HG03039 (cell line): Measurements from ENCODE around the gene USP7.
"Not testable (repeated sequence)": the region's sequence is repeated elsewhere in the genome, so short reads cannot be mapped to it uniquely, and the experiment has no call there.

Source experiments
- ATAC-seq: cut with Tn5 transposase; IDR thresholded peaks from one replicate; pipeline ENCODE4 v1.9.1; 2021; ENCODE audit warnings: mild to moderate bottlenecking, moderate library complexity; ENCODE audit not compliant: unreplicated experiment

The USP7 gene

GRCh38 chr16:8882725-8883377 lies 80.9 kb downstream of the USP7 start:
- ATAC-seq = no peak

- ATAC-seq = no peak
Observed at GRCh38 chr16:8882041-8882617, 81.6 kb downstream of the USP7 start, which contains the start of gene LITAFD. TSS of gene LITAFD (plus strand) at chr16:8882351. CDS start at chr16:8884356, 2,005 bp downstream.

- no peak for ATAC-seq
Observed at GRCh38 chr16:8880839-8881510, 82.7 kb downstream of the USP7 start.

DNA sequence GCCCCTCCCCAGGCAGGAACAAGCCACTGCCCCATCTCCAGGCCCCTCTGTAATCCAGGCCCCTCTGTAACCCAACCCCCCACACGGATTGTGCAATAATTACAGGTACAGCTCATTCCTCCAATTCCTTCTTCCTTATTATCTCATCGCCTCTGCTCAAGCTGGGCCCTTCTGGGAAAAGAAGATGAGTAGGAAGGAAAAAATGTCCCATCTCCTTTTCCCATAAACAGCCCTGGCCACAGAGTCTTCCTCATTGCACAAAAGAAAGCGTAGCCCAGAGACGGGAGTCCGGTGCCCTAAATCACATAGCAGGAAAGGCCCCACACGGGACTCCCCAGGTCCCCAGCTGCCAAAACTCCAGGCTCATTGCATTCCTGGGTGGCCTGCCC lies 85.2 kb downstream of the USP7 start:
- no peak for ATAC-seq

DNA sequence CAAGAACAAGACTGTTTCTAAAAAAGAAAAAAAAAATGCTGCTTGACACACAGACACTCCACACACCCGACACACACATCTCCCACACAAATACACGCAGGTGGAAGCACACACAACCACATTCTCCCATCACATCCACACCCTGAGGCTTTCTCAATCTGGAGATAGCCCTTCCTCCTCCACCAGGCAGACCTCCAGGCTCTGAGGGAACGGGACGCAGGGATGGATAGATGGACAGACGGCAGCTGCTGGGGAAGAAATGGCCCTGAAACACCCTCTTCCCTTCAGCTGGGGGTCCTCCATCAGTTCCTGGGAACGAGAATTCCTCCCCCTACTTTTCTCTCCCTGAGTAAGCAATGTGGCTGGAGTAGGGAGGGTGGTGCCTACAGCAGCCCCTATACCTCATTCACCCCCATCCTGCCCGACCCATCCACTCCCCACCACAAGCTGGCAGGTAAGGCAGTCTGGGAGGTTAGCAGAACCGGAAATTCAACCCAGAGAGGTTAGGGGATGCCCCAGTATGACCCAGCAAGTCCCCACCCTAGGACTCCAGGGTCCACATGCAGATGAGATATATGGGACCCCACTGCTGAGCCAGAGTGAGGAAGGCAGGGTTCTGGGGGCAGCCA lies 85.7 kb downstream of the USP7 start:
- ATAC-seq = no peak

DNA sequence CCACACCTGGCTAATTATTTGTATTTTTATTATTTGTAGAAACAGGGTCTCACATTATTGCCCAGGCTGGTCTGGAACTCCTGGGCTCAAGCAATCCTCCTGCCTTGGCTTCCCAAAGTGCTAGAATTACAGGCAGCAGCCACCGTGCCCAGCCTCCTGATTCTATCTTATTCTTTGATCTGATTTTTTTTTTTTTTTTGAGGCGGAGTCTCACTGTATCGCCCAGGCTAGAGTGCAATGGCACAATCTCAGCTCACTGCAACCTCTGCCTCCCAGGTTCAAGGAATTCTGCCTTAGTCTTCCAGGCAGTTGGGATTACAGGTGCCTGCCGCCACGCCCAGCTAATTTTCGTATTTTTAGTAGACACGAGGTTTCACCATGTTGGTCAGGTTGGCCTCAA lies 88.4 kb downstream of the USP7 start:
- ATAC-seq = not testable (repeated sequence)

DNA sequence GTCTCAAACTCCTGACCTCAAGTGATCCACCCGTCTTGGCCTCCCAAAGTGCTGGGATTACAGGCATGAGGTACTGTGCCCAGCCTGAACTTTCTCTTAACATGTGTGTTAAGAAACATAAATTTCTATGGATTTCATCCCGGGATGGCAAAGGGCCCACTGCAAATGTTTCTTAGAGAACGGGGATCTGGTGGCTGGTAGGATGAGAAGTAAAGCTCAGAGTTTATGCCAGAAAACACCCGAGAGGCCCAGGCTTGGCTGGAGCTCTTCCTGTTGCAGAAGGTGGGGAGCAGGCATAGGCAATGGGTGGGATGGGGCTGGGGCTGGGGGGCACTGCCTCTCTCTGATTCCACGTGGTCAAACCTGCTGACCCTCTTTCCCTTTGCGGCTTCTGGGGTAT lies 89.3 kb downstream of the USP7 start:
- no peak for ATAC-seq

- ATAC-seq = not testable (repeated sequence)
Observed at GRCh38 chr16:8873866-8874195, 89.9 kb downstream of the USP7 start.

DNA sequence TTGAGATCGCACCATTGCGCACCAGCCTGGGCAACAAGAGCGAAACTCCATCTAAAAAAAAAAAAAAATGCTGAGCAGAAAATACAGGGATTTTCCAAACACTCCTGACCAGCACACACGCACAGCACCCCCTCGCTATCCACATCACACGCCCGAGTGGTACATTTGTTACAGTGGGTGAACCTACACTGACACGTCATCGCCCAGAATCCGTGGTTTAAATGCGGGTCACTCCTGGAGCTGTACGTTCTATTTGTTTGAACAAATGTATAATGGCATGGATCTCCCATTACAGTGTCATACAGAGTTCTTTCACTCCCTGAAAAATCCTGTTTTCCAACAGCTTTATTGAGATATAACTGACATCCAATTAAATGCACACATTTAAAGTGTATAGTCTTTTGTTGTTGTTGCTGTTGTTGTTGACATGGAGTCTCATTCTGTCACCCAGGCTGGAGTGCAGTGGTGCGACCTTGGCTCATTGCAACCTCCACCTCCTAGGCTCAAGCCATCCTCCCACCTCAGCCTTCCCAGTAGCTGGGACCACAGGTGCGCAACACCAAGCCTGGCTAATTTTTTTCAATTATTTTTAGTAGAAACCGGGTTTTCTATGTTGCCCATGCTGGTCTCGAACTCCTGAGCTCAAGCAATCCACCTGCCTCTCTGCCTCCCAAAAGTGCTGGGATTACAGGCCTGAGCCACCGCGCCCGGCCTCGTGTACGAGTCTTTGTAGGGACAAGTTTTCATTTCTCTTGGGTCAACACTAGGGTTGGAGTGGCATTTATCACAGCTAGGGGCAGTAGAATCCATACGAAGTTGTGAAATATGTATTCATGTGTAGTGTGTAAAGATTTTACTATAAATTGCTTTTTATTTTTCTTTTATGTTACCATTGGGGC lies 90.5 kb downstream of the USP7 start:
- no peak for ATAC-seq

DNA sequence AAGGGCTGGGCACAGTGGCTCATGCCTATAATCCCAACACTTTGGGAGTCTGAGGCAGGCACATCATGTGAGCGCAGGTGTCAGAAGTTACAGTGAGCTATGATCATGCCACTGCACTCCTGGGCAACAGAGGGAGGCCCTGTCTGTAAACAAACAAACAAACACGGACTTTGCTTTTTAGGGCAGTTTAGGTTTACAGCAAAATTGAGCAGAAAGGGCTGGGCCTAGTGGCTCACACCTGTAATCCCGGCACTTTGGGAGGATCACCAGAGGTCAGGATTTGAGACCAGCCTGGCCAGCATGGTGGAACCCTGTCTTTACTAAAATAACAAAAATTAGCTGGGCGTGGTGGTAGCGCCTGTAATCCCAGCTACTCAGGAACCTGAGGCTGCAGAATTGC lies 91.6 kb downstream of the USP7 start:
- ATAC-seq = no peak

DNA sequence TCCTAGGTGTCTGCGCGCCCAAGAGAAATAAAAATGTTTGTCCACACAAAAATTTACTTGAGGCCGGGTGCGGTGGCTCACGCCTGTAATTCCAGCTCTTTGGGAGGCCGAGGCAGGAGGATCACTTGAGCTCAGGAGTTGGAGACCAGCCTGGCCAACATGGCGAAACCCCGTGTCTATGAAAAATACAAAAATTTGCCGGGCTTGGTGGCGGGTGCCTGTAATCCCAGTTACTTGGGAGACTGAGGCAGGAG lies 93.8 kb downstream of the USP7 start:
- not testable (repeated sequence) for ATAC-seq

DNA sequence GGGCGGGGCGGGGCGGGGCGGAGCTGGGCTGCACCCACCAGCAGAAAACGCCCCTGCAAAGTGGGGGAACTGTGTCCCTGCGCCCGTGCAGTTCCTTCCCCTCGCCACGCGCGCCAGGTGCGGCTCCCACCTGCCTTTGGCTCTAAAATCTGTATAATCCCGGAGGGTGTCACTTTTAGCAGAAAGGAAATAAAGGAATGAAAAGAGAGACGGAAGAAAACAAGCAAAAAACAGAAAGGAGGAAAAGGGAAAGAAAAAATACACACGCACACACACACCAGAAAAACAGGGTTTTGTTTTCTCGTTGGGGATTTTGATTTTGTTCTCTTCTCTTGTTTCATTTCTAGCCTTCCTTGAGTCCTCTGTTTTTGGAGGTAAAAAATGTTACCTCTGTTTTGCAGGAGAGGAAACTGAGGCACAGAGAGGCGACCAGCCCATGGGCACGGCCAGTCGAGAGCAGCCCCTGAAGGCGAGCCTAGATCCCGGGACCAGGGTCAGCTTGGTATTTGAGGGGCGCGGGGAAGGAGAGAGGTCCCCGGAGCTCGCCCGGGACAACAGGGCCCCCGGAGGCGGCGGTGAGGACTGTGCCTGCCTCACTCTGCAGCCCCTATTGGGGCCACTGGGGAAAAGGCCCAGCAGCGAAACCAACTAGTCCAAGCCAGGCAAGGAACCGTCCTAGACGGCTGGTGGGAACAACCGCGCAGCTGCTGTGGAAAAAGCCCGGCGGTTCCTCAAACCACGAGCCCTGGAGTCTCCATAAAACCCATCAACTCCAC lies 94.3 kb downstream of the USP7 start:
- ATAC-seq = no peak

- peak; percentile 60 for ATAC-seq
Observed at GRCh38 chr16:8868416-8869211, 95.1 kb downstream of the USP7 start, which contains the start of gene CARHSP1. TSS of gene CARHSP1 (minus strand) at chr16:8869006. CDS start at chr16:8859328, 9,678 bp downstream.

DNA sequence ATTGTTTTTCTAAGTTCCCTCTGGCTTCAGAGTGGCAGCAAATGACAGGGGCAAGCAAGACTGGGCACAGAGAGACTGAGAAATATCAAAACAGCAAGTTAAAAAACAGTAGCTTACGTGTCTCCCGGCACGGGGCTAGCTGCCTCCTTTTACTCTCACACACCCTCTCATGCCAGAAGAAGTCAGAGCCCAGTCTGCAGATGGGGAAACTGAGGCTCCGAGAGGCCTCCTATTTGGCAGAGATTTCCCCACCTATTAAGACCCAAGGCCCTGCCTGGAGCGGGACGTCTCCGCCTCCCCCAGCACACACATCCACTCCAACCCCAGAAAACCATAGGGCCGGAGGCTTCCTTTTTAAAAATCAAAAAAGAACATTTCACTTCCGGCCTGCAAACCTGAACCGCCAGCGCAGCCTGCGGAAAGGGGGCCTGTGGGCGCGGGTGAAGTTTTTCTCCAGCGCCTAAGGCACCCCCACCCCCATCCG lies 95.7 kb downstream of the USP7 start:
- no peak for ATAC-seq

DNA sequence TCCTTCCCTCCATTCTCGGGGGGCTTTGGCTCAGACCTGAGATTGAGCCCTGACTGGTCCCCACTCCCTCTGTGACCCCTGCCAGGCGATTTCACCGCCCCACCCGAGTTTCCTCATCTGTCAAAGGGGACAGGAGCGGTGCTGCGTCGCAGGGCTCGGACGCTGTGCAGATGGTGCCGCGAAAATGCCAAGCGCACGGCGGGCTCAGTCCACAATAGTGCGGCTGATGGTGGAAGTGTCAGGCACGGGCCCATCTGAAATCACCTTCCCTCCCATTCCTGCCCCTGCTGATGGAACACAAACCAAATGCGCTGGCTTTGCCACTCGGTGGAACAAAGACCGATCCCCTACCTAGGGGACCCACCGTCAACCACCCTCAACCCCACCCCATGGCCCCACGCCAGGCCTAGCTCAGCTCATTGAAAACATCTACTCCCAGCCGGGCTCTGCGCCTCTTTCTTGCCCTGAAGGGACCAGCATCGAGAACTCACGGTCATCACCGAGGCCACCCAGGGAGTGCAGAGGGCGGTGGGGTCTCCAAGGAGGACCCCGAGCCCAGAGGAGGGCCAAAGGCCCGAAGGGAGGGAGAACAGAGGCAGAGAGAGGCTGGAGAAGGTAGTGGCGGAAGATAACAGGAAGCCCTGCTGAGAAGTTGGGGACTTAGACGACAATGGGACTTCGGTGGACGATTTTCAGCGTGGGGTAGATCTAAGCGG lies 96.3 kb downstream of the USP7 start:
- ATAC-seq = no peak

DNA sequence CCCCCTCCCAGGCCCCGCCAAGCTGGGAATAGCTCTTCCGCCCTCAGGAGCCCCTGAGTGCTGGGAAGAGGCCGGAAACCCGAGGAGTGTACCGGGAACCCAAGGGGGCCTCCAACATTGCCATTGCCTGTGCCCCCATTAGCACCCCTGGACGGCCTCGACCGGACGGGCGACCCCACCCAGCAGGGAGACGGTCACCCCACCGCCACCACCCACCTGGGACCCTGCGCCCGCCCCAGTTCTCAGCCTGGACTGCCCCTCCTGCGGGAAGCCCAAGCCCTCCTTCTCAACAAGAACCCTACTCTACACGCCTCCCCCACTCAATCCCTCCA lies 96.9 kb downstream of the USP7 start:
- no peak for ATAC-seq

DNA sequence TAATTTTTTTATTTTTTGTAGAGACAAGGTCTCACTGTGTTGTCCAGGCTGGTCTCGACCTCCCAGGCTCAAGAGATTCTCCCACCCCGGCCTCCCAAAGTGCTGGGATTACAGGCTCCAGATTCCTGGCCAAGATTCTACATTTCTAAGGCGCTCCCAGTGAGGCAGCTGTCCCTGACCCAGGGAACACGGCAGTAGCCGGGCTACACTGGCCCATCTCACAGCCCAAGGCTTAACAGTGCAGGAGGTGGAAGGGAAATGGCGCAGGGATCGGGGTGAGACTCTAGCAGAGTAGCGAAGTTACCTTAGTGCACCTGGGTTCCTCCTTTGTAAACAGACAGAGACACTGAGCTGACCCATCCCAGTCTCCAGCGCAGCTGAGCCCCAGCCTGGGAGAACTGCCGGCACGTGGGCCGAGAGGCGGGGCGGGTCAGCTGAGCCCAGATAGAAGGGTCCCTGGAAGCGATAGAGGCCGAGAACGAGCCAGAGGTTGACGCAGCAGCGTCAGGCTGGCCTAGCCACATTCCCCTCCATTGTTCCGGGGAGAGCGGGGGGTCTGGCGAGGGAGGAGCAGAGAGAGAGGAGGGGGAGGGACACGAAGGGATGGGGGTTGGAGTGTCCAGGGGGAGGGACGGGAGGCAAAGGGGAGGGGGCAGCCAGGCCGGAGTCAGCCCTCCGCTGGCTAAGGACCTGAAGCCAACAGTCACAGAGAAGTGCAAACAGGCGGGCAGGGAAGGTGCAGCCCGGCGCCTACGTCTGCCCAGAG lies 97.4 kb downstream of the USP7 start:
- ATAC-seq = no peak
